NCI-H2227 treated with DMSO at 0.1 percent for 48 hours (cell line): Measurements from ENCODE around the gene NFXL1.
A peak's percentile ranks its signal among the peaks of the same experiment; 100 is the strongest.

ENCODE experiments used
- DNase-seq: peaks from one replicate; lab custom pipeline; 2025; lab: John Stamatoyannopoulos, UW

The NFXL1 gene

GRCh38 chr4:47891928-47892327, 22.5 kb downstream of the NFXL1 start:
- no peak for DNase-seq

GRCh38 chr4:47882228-47882627, 32.2 kb downstream of the NFXL1 start:
- no peak for DNase-seq

- no peak for DNase-seq
Observed at GRCh38 chr4:47879458-47879857, 34.9 kb downstream of the NFXL1 start.

GRCh38 chr4:47876784-47877546, 37.4 kb downstream of the NFXL1 start:
- no peak for DNase-seq

- no peak for DNase-seq
Observed at GRCh38 chr4:47876310-47876709, 38.1 kb downstream of the NFXL1 start.

GRCh38 chr4:47873877-47874541, 40.4 kb downstream of the NFXL1 start:
- DNase-seq: no peak

- DNase-seq: no peak
Observed at GRCh38 chr4:47863486-47863885, 50.9 kb downstream of the NFXL1 start.

- no peak for DNase-seq
Observed at GRCh38 chr4:47862297-47862696, 52.1 kb downstream of the NFXL1 start.

- no peak for DNase-seq
Observed at GRCh38 chr4:47860305-47860704, 54.1 kb downstream of the NFXL1 start.

- no peak for DNase-seq
Observed at GRCh38 chr4:47858006-47858405, 56.4 kb downstream of the NFXL1 start.

GRCh38 chr4:47856713-47857112, 57.7 kb downstream of the NFXL1 start:
- no peak for DNase-seq

- no peak for DNase-seq
Observed at GRCh38 chr4:47855350-47855749, 59.0 kb downstream of the NFXL1 start.

GRCh38 chr4:47852136-47852535, 62.2 kb downstream of the NFXL1 start:
- DNase-seq: no peak

GRCh38 chr4:47849466-47849865, 64.9 kb downstream of the NFXL1 start:
- DNase-seq: no peak

- DNase-seq: no peak
Observed at GRCh38 chr4:47848041-47848440, 66.3 kb downstream of the NFXL1 start.

GRCh38 chr4:47842985-47843384, 71.4 kb downstream of the NFXL1 start:
- DNase-seq: no peak

GRCh38 chr4:47840291-47840690, 74.1 kb downstream of the NFXL1 start:
- no peak for DNase-seq

- no peak for DNase-seq
Observed at GRCh38 chr4:47839259-47839658, 75.1 kb downstream of the NFXL1 start.

GRCh38 chr4:47838445-47838844, 75.9 kb downstream of the NFXL1 start:
- DNase-seq: no peak

- no peak for DNase-seq
Observed at GRCh38 chr4:47837908-47838294, 76.5 kb downstream of the NFXL1 start, which contains the start of gene CORIN. TSS of gene CORIN (minus strand) at chr4:47838067. CDS start at chr4:47837949, 118 bp downstream.

- peak; percentile 6 for DNase-seq
Observed at GRCh38 chr4:47837094-47837907, 77.1 kb downstream of the NFXL1 start.

GRCh38 chr4:47836641-47837093, 77.7 kb downstream of the NFXL1 start:
- peak; percentile 53 for DNase-seq

- DNase-seq: no peak
Observed at GRCh38 chr4:47835494-47835893, 78.9 kb downstream of the NFXL1 start.
